ENCODE data around the gene HACD2. TPM values are rescaled to one million over a fixed set of nuclear protein-coding genes. Genes with fewer than 3 reads are reported as not detected.
A peak's percentile ranks its signal among the peaks of the same experiment; 100 is the strongest.

Gene HACD2
- total and polyA plus RNA-seq, 12 donors, result 6.8 to 14.1 (median 10.6) TPM

DNA sequence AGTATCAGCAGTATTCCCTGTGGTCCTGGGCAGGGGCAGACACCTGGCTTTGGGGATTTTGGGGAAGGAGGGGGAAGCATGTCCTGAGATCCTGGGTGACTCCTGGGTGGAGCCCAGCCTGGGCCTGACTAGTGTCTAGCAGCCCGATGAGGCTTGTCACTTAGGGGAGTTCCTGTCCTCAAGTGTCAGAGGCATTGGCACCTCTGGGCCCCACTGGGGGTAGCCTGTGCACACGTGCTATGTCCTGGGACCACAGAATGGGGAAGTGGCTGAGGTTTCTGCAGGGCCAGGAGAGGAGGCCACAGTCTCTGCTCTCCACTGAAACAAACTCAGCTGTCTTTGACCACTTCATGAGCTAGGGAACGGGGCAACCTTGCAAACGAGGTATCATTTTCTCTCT lies 104.4 kb downstream of the HACD2 start:
- DNase-seq (no peak), ATAC-seq (no peak)
- TF ChIP-seq, protein P1, sequence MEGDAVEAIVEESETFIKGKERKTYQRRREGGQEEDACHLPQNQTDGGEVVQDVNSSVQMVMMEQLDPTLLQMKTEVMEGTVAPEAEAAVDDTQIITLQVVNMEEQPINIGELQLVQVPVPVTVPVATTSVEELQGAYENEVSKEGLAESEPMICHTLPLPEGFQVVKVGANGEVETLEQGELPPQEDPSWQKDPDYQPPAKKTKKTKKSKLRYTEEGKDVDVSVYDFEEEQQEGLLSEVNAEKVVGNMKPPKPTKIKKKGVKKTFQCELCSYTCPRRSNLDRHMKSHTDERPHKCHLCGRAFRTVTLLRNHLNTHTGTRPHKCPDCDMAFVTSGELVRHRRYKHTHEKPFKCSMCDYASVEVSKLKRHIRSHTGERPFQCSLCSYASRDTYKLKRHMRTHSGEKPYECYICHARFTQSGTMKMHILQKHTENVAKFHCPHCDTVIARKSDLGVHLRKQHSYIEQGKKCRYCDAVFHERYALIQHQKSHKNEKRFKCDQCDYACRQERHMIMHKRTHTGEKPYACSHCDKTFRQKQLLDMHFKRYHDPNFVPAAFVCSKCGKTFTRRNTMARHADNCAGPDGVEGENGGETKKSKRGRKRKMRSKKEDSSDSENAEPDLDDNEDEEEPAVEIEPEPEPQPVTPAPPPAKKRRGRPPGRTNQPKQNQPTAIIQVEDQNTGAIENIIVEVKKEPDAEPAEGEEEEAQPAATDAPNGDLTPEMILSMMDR (IDR thresholded peaks at IDR 0.05), result no peak
- Histone ChIP-seq H3K4me3 (no peak overlapping the region), H3K4me1 (peaks cover 0 to 5% (median 0%) of the 10 kb centered on the region in 9 donors), H3K9me3 (no peaks in the 10 kb centered on the region), H3K36me3 (no peaks in the 10 kb centered on the region), H3K27ac (no peak overlapping the region), H3K27me3 (peaks cover 0 to 6% (median 0%) of the 10 kb centered on the region in 7 donors)
- intact Hi-C loops (cut with DNase I), result no loop called here
- 74 to 78% methylated on average over 4 of the region's 4 CpGs for WGBS, 2 donors

GRCh38 chr3:123479891-123480290 lies 105.0 kb downstream of the HACD2 start:
- Histone ChIP-seq H3K9me3 (no peaks in the 10 kb centered on the region), H3K36me3 (no peaks in the 10 kb centered on the region), H3K27me3 (peaks cover 0 to 6% (median 0%) of the 10 kb centered on the region in 7 donors), H3K27ac (no peak overlapping the region), H3K4me3 (no peak overlapping the region), H3K4me1 (peaks cover 0 to 5% (median 0%) of the 10 kb centered on the region in 9 donors)
- intact Hi-C loops (cut with DNase I), result no loop called here
- TF ChIP-seq, protein P1 (IDR thresholded peaks at IDR 0.05), result no peak
- DNase-seq, result no peak
- ATAC-seq, result no peak
- 94 to 95% methylated on average over 10 of the region's 10 CpGs for WGBS, 2 donors

DNA sequence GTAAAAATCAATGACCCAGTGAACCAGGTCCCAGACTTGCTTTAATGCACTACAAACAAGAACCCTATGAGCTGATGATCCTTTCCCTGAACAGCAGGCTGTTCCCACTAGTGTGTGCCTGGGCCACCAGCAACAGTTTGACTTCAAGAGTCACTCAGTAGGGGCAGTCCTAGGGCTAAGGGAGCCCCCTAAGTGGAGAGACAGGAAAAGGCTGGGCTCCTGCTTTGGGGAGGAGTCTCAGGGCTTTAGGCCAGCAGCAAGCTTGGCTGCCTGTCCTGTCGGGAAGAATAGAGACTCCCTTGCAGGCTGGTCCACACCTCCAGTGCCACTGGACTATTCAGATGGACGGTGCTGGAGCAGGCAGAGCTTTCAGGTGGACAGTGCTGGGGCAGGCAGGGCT lies 106.5 kb downstream of the HACD2 start:
- 34 to 54% methylated on average over 2 of the region's 2 CpGs for WGBS, 2 donors
- TF ChIP-seq, protein P1 (IDR thresholded peaks at IDR 0.05), result no peak
- no peaks in the 10 kb centered on the region for H3K36me3 ChIP-seq
- H3K27ac ChIP-seq, result no peak overlapping the region
- DNase-seq, result no peak
- peaks cover 0 to 6% (median 0%) of the 10 kb centered on the region in 7 donors for H3K27me3 ChIP-seq
- ATAC-seq, result peak in 1 of 8 donors; percentile 11
- H3K4me3 ChIP-seq, result no peak overlapping the region
- intact Hi-C loops (cut with DNase I), result no loop called here
- no peaks in the 10 kb centered on the region for H3K9me3 ChIP-seq
- H3K4me1 ChIP-seq, result peaks cover 0 to 5% (median 0%) of the 10 kb centered on the region in 9 donors

GRCh38 chr3:123476967-123477750 lies 107.7 kb downstream of the HACD2 start:
- WGBS, 2 donors, result 71 to 79% methylated on average over 15 of the region's 15 CpGs
- TF ChIP-seq, protein P1 (IDR thresholded peaks at IDR 0.05), result no peak
- peak in 2 of 8 donors; percentile 24 to 43 for ATAC-seq

More at GRCh38 chr3:123476967-123477750, 107.7 kb downstream of the HACD2 start:
- Histone ChIP-seq H3K9me3 (no peaks in the 10 kb centered on the region), H3K4me3 (no peak overlapping the region), H3K4me1 (peaks cover 0 to 4% (median 0%) of the 10 kb centered on the region in 9 donors), H3K36me3 (no peaks in the 10 kb centered on the region), H3K27ac (no peak overlapping the region), H3K27me3 (peaks cover 0 to 6% (median 0%) of the 10 kb centered on the region in 7 donors)
- intact Hi-C loops (cut with DNase I), result no loop called here
- no peak for DNase-seq
